ENCODE data around the gene OCSTAMP.

The OCSTAMP gene

GRCh38 chr20:46505506-46505905 lies 44.9 kb downstream of the OCSTAMP start:
- Histone ChIP-seq H3K9me3 (ENCODE audit: control insufficient read depth, low read length) (peaks cover 53% of the 10 kb centered on the region), H3K4me3 (ENCODE audit: low read length) (no peak overlapping the region)

DNA sequence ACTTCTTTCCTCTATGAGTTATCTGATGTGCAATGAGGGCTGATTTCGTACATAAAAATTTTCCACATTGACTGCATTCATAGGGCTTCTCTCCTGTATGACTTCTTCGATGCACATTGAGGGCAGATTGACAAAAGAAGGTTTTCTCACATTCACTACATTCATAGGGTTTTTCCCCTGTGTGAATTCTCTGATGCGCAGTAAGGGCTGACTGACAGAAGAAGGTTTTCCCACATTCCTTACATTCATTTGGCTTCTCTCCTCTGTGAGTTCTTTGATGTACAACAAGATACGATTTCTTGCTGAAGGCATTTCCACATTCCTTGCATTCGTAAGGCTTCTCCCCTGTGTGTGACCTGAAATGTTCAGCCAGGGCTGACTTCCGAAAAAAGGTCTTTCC lies 48.5 kb downstream of the OCSTAMP start:
- peaks cover 6% of the 10 kb centered on the region for H3K36me3 ChIP-seq (ENCODE audit: control insufficient read depth, insufficient read depth, low read length, severe bottlenecking)
- H3K27me3 ChIP-seq (replicated peaks; ENCODE audit: control insufficient read depth, insufficient read depth, low read length): no peaks in the 10 kb centered on the region
- DNase-seq (ENCODE audit: low read depth): no peak
- peak overlapping the region; percentile 40 for H3K4me3 ChIP-seq (ENCODE audit: low read length)
- peaks cover 85% of the 10 kb centered on the region for H3K9me3 ChIP-seq (ENCODE audit: control insufficient read depth, low read length)
- no peaks in the 10 kb centered on the region for H3K4me1 ChIP-seq (ENCODE audit: control insufficient read depth, insufficient read depth, low read length)
- no peak overlapping the region for H3K9ac ChIP-seq (ENCODE audit: low read length)

More at GRCh38 chr20:46505506-46505905, 44.9 kb downstream of the OCSTAMP start:
- no peaks in the 10 kb centered on the region for H3K4me1 ChIP-seq (ENCODE audit: control insufficient read depth, insufficient read depth, low read length)
- H3K27me3 ChIP-seq (replicated peaks; ENCODE audit: control insufficient read depth, insufficient read depth, low read length): no peaks in the 10 kb centered on the region
- no peak for DNase-seq (ENCODE audit: low read depth)
- no peak overlapping the region for H3K9ac ChIP-seq (ENCODE audit: low read length)
- H3K36me3 ChIP-seq (ENCODE audit: control insufficient read depth, insufficient read depth, low read length, severe bottlenecking): peaks cover 6% of the 10 kb centered on the region

- Histone ChIP-seq H3K4me1 (ENCODE audit: control insufficient read depth, insufficient read depth, low read length) (no peaks in the 10 kb centered on the region), H3K36me3 (ENCODE audit: control insufficient read depth, insufficient read depth, low read length, severe bottlenecking) (peaks cover 6% of the 10 kb centered on the region), H3K4me3 (ENCODE audit: low read length) (peak overlapping the region; percentile 40), H3K9me3 (ENCODE audit: control insufficient read depth, low read length) (peaks cover 91% of the 10 kb centered on the region), H3K9ac (ENCODE audit: low read length) (no peak overlapping the region), H3K27me3 (replicated peaks; ENCODE audit: control insufficient read depth, insufficient read depth, low read length) (no peaks in the 10 kb centered on the region)
- no peak for DNase-seq (ENCODE audit: low read depth)
These were observed 49.0 kb downstream of the OCSTAMP start for GRCh38 chr20:46501337-46501942.

DNA sequence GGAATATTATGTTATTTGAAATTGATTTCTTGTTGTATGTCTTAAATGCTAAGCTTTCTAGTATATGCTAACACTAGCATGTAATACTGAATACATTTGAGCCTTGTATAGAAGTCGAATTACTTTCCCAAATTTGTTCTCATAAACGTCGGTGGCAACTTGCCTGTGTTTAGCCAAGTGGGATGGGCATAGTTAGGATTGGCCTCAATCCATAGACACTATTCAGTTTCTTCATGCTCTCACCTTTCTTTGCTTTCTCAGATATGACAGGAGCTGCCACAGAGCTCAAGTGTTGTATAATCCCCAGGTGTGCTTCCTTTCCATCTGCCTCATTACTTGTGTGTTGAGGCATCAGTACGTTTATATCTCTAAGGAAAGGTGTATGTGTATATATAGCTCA lies 56.4 kb downstream of the OCSTAMP start:
- peaks cover 60% of the 10 kb centered on the region for H3K9me3 ChIP-seq (ENCODE audit: control insufficient read depth, low read length)
- no peak overlapping the region for H3K4me3 ChIP-seq (ENCODE audit: low read length)
- peaks cover 5% of the 10 kb centered on the region for H3K27me3 ChIP-seq (replicated peaks; ENCODE audit: control insufficient read depth, insufficient read depth, low read length)
- no peaks in the 10 kb centered on the region for H3K36me3 ChIP-seq (ENCODE audit: control insufficient read depth, insufficient read depth, low read length, severe bottlenecking)
- DNase-seq (ENCODE audit: low read depth): no peak
- no peak overlapping the region for H3K9ac ChIP-seq (ENCODE audit: low read length)
- H3K4me1 ChIP-seq (ENCODE audit: control insufficient read depth, insufficient read depth, low read length): no peaks in the 10 kb centered on the region

- DNase-seq (ENCODE audit: low read depth): no peak
- peaks cover 36% of the 10 kb centered on the region for H3K9me3 ChIP-seq (ENCODE audit: control insufficient read depth, low read length)
- H3K4me3 ChIP-seq (ENCODE audit: low read length): no peak overlapping the region
These were observed 59.1 kb downstream of the OCSTAMP start for GRCh38 chr20:46491354-46491753.

More at GRCh38 chr20:46491354-46491753, 59.1 kb downstream of the OCSTAMP start:
- Histone ChIP-seq H3K36me3 (ENCODE audit: control insufficient read depth, insufficient read depth, low read length, severe bottlenecking) (no peaks in the 10 kb centered on the region), H3K27me3 (replicated peaks; ENCODE audit: control insufficient read depth, insufficient read depth, low read length) (peaks cover 15% of the 10 kb centered on the region), H3K9ac (ENCODE audit: low read length) (no peak overlapping the region), H3K4me1 (ENCODE audit: control insufficient read depth, insufficient read depth, low read length) (no peaks in the 10 kb centered on the region)
